ENCODE measurements around the gene CLEC6A.
"Not testable (repeated sequence)": the region's sequence is repeated elsewhere in the genome, so short reads cannot be mapped to it uniquely, and the experiment has no call there.

The CLEC6A gene

DNA sequence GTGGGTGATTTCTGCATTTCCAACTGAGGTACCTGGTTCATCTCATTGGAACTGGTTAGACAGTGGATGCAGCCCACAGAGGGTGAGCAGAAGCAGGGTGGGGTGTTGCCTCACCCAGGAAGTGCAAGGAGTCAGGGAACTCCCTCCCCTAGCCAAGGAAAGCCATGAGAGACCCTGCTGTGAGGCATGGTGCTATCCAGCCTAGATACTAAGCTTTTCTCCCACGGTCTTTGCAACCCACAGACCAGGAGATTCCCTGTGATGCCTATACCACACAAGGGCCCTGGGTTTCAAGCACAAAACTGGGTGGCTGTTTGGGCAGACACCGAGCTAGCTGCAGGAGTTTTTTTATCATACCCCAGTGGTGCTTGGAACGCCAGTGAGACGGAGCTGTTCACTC, 39.9 kb downstream of the CLEC6A start:
- DNase-seq (ENCODE audit: low spot score), result not testable (repeated sequence)

GRCh38 chr12:8496074-8496473, 40.3 kb downstream of the CLEC6A start:
- DNase-seq (ENCODE audit: low spot score), result not testable (repeated sequence)

DNA sequence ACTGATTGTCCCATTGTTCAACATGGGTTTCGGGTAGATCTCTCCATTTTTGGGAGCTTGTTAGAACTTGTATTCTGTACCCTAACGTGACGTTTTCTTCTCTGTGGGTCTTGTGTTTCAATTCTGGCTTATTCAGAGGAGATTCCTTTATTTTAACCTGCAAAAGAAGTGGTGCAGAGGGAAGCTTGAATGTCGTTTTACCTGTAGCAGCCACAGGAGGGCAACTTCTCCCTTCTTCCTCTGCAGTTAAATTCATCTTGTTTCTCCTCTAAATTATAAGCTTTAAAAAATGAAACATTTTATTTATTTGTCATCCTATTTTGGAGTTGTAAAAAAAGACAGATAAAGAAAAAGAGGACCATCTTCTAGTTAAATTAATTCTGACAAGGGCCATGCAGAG, 43.9 kb downstream of the CLEC6A start:
- DNase-seq (ENCODE audit: low spot score), result no peak

GRCh38 chr12:8501720-8502119, 46.0 kb downstream of the CLEC6A start:
- no peak for DNase-seq (ENCODE audit: low spot score)

GRCh38 chr12:8504351-8504750, 48.6 kb downstream of the CLEC6A start:
- DNase-seq (ENCODE audit: low spot score), result no peak

GRCh38 chr12:8507596-8507995, 51.8 kb downstream of the CLEC6A start:
- no peak for DNase-seq (ENCODE audit: low spot score)

DNA sequence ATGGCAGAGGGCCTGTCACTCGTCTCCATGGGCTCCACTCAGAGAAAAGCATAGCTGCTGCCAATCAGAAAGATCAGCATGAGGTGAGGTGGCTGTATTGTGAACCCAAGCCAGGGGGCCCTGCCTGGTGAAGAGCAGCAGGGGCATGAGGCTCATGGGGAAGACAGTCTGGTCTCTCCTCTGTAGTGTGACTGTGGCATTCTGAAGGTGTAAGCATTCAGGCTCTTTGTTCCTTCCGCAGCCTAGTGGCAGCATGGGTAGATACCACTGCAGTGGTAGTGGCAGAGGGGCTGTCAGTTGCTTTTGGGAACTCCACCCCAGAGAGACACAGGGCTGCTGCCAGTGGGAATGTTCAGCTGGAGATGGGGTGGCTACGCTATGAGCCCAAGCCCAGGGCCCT, 52.5 kb downstream of the CLEC6A start:
- no peak for DNase-seq (ENCODE audit: low spot score)

DNA sequence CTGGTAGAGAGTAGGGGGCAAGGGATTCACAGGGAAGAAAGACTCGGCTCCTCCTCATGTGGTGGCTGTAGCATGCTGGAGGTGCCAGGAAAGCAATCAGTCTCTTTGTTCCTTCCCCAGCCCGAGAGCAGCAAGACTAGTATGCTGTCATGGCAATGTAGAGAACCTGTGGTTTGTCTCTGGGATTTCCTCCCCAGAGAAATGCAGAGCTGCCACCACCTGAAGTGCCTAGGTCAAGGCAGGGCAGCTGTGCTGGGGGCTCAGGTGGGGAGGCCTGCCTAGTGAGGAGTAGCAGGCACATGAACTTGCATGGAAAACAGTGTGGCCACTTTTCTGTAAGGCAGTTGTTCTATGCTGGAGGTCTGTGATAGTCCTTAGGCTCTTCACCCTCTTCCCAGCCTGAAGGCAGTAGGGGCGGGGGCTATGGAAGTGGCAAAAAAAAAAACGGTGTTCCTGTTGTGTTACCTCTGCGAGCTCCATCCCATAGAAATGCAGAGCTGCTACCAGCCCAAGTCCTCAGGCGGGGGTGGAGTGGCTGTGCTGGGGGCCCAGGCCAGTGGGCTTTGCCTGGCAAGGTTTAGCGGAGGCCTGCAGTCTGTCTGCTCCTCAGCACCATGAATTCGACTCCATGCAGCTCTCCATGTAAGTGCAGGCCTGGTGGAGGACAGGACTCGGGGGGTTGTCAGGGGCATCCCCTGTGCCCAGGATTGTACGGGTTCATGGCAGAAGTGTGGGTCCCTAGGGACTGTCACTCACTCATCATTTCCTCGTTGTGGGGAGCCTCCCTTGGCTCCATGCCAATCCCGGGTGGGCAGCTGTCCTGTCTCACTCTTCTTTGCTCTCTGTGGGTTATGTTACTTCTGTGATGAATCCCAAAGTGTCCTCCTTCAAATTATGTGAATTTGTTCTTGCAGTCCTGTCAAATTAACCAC, 53.4 kb downstream of the CLEC6A start:
- DNase-seq (ENCODE audit: low spot score), result no peak

GRCh38 chr12:8513256-8513655, 57.5 kb downstream of the CLEC6A start, which contains the start of gene CLEC4D:
TSS of gene CLEC4D (plus strand) at chr12:8513503. CDS start at chr12:8513733, 230 bp downstream.
- DNase-seq (ENCODE audit: low spot score), result no peak

DNA sequence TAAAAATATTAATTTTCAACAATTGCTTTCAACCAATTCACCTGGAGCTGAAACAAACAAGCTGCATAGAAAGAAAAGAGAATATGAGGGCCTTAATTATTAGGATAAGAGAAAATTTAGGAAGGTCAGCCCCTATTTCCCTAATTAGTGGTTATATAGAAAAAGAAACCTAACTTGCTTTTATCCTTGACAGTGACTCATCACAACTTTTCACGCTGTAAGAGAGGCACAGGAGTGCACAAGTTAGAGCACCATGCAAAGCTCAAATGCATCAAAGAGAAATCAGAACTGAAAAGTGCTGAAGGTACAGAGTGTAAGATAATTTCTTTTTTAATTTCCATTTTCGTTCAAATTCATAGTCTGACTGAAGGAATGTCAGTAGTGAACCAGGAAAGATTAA, 62.2 kb downstream of the CLEC6A start:
- DNase-seq (ENCODE audit: low spot score), result no peak

- no peak for DNase-seq (ENCODE audit: low spot score)
These were observed 63.4 kb downstream of the CLEC6A start for GRCh38 chr12:8519171-8519570.

DNA sequence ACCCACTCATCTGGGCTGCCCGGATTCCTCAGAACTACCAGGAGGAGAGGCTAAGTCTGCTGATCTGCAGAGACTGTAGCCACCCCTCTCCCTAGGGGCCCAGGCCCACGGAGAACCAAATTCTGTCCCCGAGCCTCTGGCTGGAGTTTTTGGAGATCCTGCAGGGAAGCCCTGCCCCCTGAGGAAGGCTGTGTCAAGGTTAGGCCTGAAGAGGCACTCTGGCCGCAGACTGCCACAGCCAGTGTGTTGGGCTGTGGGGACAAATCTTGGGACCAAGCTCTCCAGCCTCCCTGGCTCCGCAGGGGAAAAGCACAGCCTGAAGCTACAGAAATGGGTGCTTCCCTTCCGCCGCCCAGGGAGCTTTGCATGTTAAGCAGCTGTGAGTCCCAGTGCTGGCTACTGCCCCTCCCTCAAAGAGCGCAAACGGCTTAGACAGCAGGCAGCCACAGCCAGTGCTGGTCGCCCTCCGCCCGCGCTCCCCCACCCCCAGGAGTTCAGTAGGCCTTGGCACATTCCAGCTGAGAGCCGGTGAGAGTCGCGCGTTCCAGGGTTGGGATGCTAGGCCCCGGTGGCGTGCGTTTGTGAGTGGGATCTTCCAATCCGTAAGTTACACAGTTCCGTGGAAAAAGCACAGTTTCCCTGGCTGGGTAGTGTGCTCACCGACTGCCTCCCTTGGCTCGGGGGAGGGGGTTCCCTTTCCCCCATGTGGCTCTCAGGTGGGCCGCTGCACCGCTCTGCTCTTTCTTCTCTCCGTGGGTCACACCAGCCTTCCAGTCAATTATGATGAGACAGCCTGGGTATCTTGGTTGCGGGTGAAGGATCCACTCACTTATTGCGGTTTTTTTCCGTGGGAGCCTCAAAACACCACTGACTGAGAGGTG, 71.7 kb downstream of the CLEC6A start:
- no peak for DNase-seq (ENCODE audit: low spot score)

Measured in cerebellar cortex (tissue), 1 donor.